ENCODE results near the gene CCDC12. TPM values are rescaled to one million over a fixed set of nuclear protein-coding genes. Genes with fewer than 3 reads are reported as not detected.

Gene CCDC12
- total and polyA plus RNA-seq, 2 of the 13 experiments (the other 11 are each of a cell fraction or from before 2014, with no cell fraction given) = 30.1 to 49.5 TPM

DNA sequence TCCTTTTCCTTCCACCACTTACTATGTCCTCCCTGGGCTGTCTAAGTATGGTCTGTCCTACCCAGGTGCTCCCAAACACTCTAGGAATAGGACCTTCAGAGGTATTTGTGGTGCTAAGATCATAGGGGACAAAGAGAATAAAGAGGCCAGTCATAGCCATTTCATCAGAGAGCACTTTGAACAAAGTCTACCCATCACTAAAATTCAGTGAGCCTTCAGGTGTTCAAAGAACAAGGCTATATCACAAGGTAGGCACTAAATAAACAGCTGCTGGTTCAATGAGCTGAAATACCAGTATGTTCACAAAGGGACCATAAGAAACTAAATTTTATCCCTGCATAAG, 41.7 kb upstream of the CCDC12 start (continued):
- TF ChIP-seq SAFB2 (CRISPR knock-in tag; IDR thresholded peaks at IDR 0.05; ENCODE audit: borderline replicate concordance, low read depth) (no peak), MED13 (CRISPR knock-in tag; IDR thresholded peaks at IDR 0.05) (no peak), HNRNPL (IDR thresholded peaks at IDR 0.05; ENCODE audit: low read depth, low read length) (no peak), EZH2 (conservative IDR thresholded peaks at IDR 0.05; ENCODE audit: low read depth, low read length) (no peak), ATRX (CRISPR knock-in tag; IDR thresholded peaks at IDR 0.05; ENCODE audit: borderline replicate concordance) (no peak), RFXAP (CRISPR knock-in tag; IDR thresholded peaks at IDR 0.05; ENCODE audit: borderline replicate concordance) (no peak), FOXJ3 (CRISPR knock-in tag; IDR thresholded peaks at IDR 0.05; ENCODE audit: borderline replicate concordance) (0 out of 2 replicates have a peak, but pooled peaks have one; percentile 41), ZNF766 (CRISPR knock-in tag; IDR thresholded peaks at IDR 0.05; ENCODE audit: borderline replicate concordance) (no peak), ZNF644 (CRISPR knock-in tag; IDR thresholded peaks at IDR 0.05; ENCODE audit: low read depth) (no peak), SETDB1 (CRISPR knock-in tag; IDR thresholded peaks at IDR 0.05; ENCODE audit: borderline replicate concordance) (no peak), ZBTB38 (CRISPR knock-in tag; IDR thresholded peaks at IDR 0.05) (no peak), HNRNPK (IDR thresholded peaks at IDR 0.05; ENCODE audit: low read depth, low read length, poor library complexity, severe bottlenecking) (no peak), ZNF354B (CRISPR knock-in tag; IDR thresholded peaks at IDR 0.05) (no peak), ZNF724P (CRISPR knock-in tag; IDR thresholded peaks at IDR 0.05; ENCODE audit: borderline replicate concordance) (no peak), MBD4 (IDR thresholded peaks at IDR 0.05; ENCODE audit: borderline replicate concordance, low read length) (no peak), REPIN1 (CRISPR knock-in tag; IDR thresholded peaks at IDR 0.05; ENCODE audit: borderline replicate concordance, low read depth) (0 out of 2 replicates have a peak, but pooled peaks have one; percentile 12), NR1H2 (CRISPR knock-in tag; IDR thresholded peaks at IDR 0.05; ENCODE audit: borderline replicate concordance, low read depth) (no peak), CREB1 (IDR thresholded peaks at IDR 0.05) (no peak), CREB1 (CRISPR knock-in tag; IDR thresholded peaks at IDR 0.05) (peak; percentile 33; the same call in 1 of the 2 replicates), FOXO1 (CRISPR knock-in tag; IDR thresholded peaks at IDR 0.05) (no peak; the same call in 1 of the 2 replicates), ZNF547 (CRISPR knock-in tag; IDR thresholded peaks at IDR 0.05) (no peak), NPAS2 (CRISPR knock-in tag; IDR thresholded peaks at IDR 0.05; ENCODE audit: borderline replicate concordance) (no peak), GATAD2A (CRISPR knock-in tag; IDR thresholded peaks at IDR 0.05) (peak; percentile 46), ZFP36L2 (CRISPR knock-in tag; IDR thresholded peaks at IDR 0.05) (no peak), E2F5 (CRISPR knock-in tag; conservative IDR thresholded peaks at IDR 0.05) (no peak), TCF7 (IDR thresholded peaks at IDR 0.05; ENCODE audit: low read depth) (0 out of 2 replicates have a peak, but pooled peaks have one; percentile 20), ZFP37 (CRISPR knock-in tag; IDR thresholded peaks at IDR 0.05; ENCODE audit: borderline replicate concordance) (no peak), ZNF335 (CRISPR knock-in tag; IDR thresholded peaks at IDR 0.05) (no peak)
- TF ChIP-seq, protein P1, sequence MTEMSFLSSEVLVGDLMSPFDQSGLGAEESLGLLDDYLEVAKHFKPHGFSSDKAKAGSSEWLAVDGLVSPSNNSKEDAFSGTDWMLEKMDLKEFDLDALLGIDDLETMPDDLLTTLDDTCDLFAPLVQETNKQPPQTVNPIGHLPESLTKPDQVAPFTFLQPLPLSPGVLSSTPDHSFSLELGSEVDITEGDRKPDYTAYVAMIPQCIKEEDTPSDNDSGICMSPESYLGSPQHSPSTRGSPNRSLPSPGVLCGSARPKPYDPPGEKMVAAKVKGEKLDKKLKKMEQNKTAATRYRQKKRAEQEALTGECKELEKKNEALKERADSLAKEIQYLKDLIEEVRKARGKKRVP (CRISPR knock-in tag; IDR thresholded peaks at IDR 0.05) = peak in 1 of 2 experiments; percentile 45; a peak in 2 of 4 replicates
- TF ChIP-seq, protein P2, sequence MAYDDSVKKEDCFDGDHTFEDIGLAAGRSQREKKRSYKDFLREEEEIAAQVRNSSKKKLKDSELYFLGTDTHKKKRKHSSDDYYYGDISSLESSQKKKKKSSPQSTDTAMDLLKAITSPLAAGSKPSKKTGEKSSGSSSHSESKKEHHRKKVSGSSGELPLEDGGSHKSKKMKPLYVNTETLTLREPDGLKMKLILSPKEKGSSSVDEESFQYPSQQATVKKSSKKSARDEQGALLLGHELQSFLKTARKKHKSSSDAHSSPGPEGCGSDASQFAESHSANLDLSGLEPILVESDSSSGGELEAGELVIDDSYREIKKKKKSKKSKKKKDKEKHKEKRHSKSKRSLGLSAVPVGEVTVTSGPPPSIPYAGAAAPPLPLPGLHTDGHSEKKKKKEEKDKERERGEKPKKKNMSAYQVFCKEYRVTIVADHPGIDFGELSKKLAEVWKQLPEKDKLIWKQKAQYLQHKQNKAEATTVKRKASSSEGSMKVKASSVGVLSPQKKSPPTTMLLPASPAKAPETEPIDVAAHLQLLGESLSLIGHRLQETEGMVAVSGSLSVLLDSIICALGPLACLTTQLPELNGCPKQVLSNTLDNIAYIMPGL (CRISPR knock-in tag; IDR thresholded peaks at IDR 0.05; ENCODE audit: borderline replicate concordance in 1 of 2, low read depth in 1 of 2) = no peak
